ENCODE data around the gene MAP3K5.

MAP3K5 gene

GRCh38 chr6:136627191-136627590, 165.1 kb downstream of the MAP3K5 start:
- no peak overlapping the region for H2AFZ ChIP-seq (ENCODE audit: low read length)
- no peaks in the 10 kb centered on the region for H4K20me1 ChIP-seq (ENCODE audit: insufficient read depth, low read length)
- H3K27me3 ChIP-seq (ENCODE audit: insufficient read depth, low read length) = no peaks in the 10 kb centered on the region
- no peaks in the 10 kb centered on the region for H3K9me3 ChIP-seq (ENCODE audit: low read length)
- H3K9ac ChIP-seq (ENCODE audit: low read length) = no peak overlapping the region
- H3K4me2 ChIP-seq (ENCODE audit: low read length) = no peak overlapping the region
- H3K9me2 ChIP-seq (ENCODE audit: low read depth, low read length) = no peaks in the 10 kb centered on the region
- TF ChIP-seq EZH2 (IDR thresholded peaks at IDR 0.05; ENCODE audit: borderline replicate concordance, low read length) (no peak), CTCF (IDR thresholded peaks at IDR 0.05; ENCODE audit: low read length) (no peak)
- H3K4me1 ChIP-seq (ENCODE audit: insufficient read depth, low read length, severe bottlenecking) = no peaks in the 10 kb centered on the region
- no peak overlapping the region for H3K4me3 ChIP-seq (ENCODE audit: low read depth, low read length, poor library complexity, severe bottlenecking)
- H3K27ac ChIP-seq (ENCODE audit: low read depth, low read length, poor library complexity, severe bottlenecking) = no peak overlapping the region
- no peaks in the 10 kb centered on the region for H3K79me2 ChIP-seq (ENCODE audit: insufficient read depth, low read length)
- H3F3A ChIP-seq (ENCODE audit: insufficient read depth, low read length) = no peaks in the 10 kb centered on the region
- H3K36me3 ChIP-seq (ENCODE audit: insufficient read depth, low read length) = peaks cover 18% of the 10 kb centered on the region

- H3K79me2 ChIP-seq (ENCODE audit: insufficient read depth, low read length) = no peaks in the 10 kb centered on the region
- H2AFZ ChIP-seq (ENCODE audit: low read length) = no peak overlapping the region
- no peaks in the 10 kb centered on the region for H4K20me1 ChIP-seq (ENCODE audit: insufficient read depth, low read length)
- no peak overlapping the region for H3K4me2 ChIP-seq (ENCODE audit: low read length)
- H3K36me3 ChIP-seq (ENCODE audit: insufficient read depth, low read length) = peaks cover 16% of the 10 kb centered on the region
- no peaks in the 10 kb centered on the region for H3K9me3 ChIP-seq (ENCODE audit: low read length)
- no peak overlapping the region for H3K9ac ChIP-seq (ENCODE audit: low read length)
- H3K4me1 ChIP-seq (ENCODE audit: insufficient read depth, low read length, severe bottlenecking) = no peaks in the 10 kb centered on the region
- no peak overlapping the region for H3K4me3 ChIP-seq (ENCODE audit: low read depth, low read length, poor library complexity, severe bottlenecking)
- TF ChIP-seq EZH2 (IDR thresholded peaks at IDR 0.05; ENCODE audit: borderline replicate concordance, low read length) (no peak), CTCF (IDR thresholded peaks at IDR 0.05; ENCODE audit: low read length) (no peak)
- no peaks in the 10 kb centered on the region for H3F3A ChIP-seq (ENCODE audit: insufficient read depth, low read length)
- no peaks in the 10 kb centered on the region for H3K27me3 ChIP-seq (ENCODE audit: insufficient read depth, low read length)
- H3K27ac ChIP-seq (ENCODE audit: low read depth, low read length, poor library complexity, severe bottlenecking) = no peak overlapping the region
- no peaks in the 10 kb centered on the region for H3K9me2 ChIP-seq (ENCODE audit: low read depth, low read length)
These were observed 167.0 kb downstream of the MAP3K5 start for GRCh38 chr6:136625293-136625692.

- Histone ChIP-seq H3K27ac (ENCODE audit: low read depth, low read length, poor library complexity, severe bottlenecking) (no peak overlapping the region), H3K4me2 (ENCODE audit: low read length) (no peak overlapping the region), H3K9ac (ENCODE audit: low read length) (no peak overlapping the region), H3K9me2 (ENCODE audit: low read depth, low read length) (no peaks in the 10 kb centered on the region), H3F3A (ENCODE audit: insufficient read depth, low read length) (no peaks in the 10 kb centered on the region), H4K20me1 (ENCODE audit: insufficient read depth, low read length) (no peaks in the 10 kb centered on the region), H3K4me1 (ENCODE audit: insufficient read depth, low read length, severe bottlenecking) (no peaks in the 10 kb centered on the region), H3K36me3 (ENCODE audit: insufficient read depth, low read length) (peaks cover 12% of the 10 kb centered on the region), H3K27me3 (ENCODE audit: insufficient read depth, low read length) (no peaks in the 10 kb centered on the region), H3K9me3 (ENCODE audit: low read length) (no peaks in the 10 kb centered on the region), H2AFZ (ENCODE audit: low read length) (no peak overlapping the region), H3K4me3 (ENCODE audit: low read depth, low read length, poor library complexity, severe bottlenecking) (no peak overlapping the region), H3K79me2 (ENCODE audit: insufficient read depth, low read length) (no peaks in the 10 kb centered on the region)
- TF ChIP-seq CTCF (IDR thresholded peaks at IDR 0.05; ENCODE audit: low read length) = no peak
- TF ChIP-seq EZH2 (IDR thresholded peaks at IDR 0.05; ENCODE audit: borderline replicate concordance, low read length) = no peak
These were observed 167.9 kb downstream of the MAP3K5 start for GRCh38 chr6:136624347-136624746.

Measured in OCI-LY1 (cell line).